H9 (cell line): ENCODE results near the gene SPAG5. TPM values are rescaled to one million over a fixed set of nuclear protein-coding genes. Genes with fewer than 3 reads are reported as not detected.

Experiments used
- DNase-seq: peaks from one replicate; pipeline ENCODE4 v3.0.0-alpha.2; 2017
- H2AFZ ChIP-seq: one replicate; pipeline ENCODE4 v1.6.1; 2013; ENCODE audit warnings: mild to moderate bottlenecking, low read length, control low read depth, moderate library complexity
- H2AK5ac ChIP-seq: 2 replicates; pipeline ENCODE4 v1.6.1; 2013; ENCODE audit warnings: low read length, control low read depth, mixed read lengths; ENCODE audit not compliant: insufficient read length
- H2BK120ac ChIP-seq: one replicate; pipeline ENCODE4 v1.6.1; 2013; ENCODE audit warnings: low read depth, mild to moderate bottlenecking, low read length, control low read depth, inconsistent platforms; ENCODE audit not compliant: poor library complexity, severe bottlenecking
- H2BK12ac ChIP-seq: 2 replicates; pipeline ENCODE4 v1.6.1; 2013; ENCODE audit warnings: low read length, control low read depth, mixed read lengths, low read depth; ENCODE audit not compliant: insufficient read length
- H2BK15ac ChIP-seq: 2 replicates; pipeline ENCODE4 v1.6.1; 2013; ENCODE audit warnings: low read depth, low read length, control low read depth
- H2BK20ac ChIP-seq: one replicate; pipeline ENCODE4 v1.6.1; 2013; ENCODE audit warnings: low read depth, mild to moderate bottlenecking, low read length, control low read depth, inconsistent platforms; ENCODE audit not compliant: poor library complexity, severe bottlenecking
- H2BK5ac ChIP-seq: 2 replicates; pipeline ENCODE4 v1.6.1; 2013; ENCODE audit warnings: low read length, control low read depth, mixed read lengths; ENCODE audit not compliant: insufficient read length
- H3K14ac ChIP-seq: 2 replicates; pipeline ENCODE4 v1.6.1; 2013; ENCODE audit warnings: low read length, control low read depth; ENCODE audit not compliant: insufficient read depth
- H3K18ac ChIP-seq: 2 replicates; pipeline ENCODE4 v1.6.1; 2013; ENCODE audit warnings: low read depth, mild to moderate bottlenecking, mixed read lengths, low read length, control low read depth; ENCODE audit not compliant: insufficient read length
- H3K23ac ChIP-seq: 2 replicates; pipeline ENCODE4 v1.6.1; 2013; ENCODE audit warnings: low read length, control low read depth, mixed read lengths, low read depth; ENCODE audit not compliant: insufficient read length
- H3K23me2 ChIP-seq: 2 replicates; pipeline ENCODE4 v1.6.1; 2013; ENCODE audit warnings: low read depth, mild to moderate bottlenecking, mixed read lengths, low read length, control low read depth; ENCODE audit not compliant: insufficient read length, poor library complexity, severe bottlenecking
- H3K27ac ChIP-seq: 2 replicates; pipeline ENCODE4 v1.5.1; 2013; ENCODE audit warnings: low read length, control low read depth, mixed read lengths, low read depth; ENCODE audit not compliant: insufficient read length
- H3K27me3 ChIP-seq: 2 replicates; pipeline ENCODE4 v1.6.1; 2013; ENCODE audit warnings: low read length, control low read depth, inconsistent platforms; ENCODE audit not compliant: insufficient read depth
- H3K4ac ChIP-seq: 2 replicates; pipeline ENCODE4 v1.6.1; 2013; ENCODE audit warnings: low read depth, mild to moderate bottlenecking, control low read depth, inconsistent platforms, low read length, moderate library complexity
- H3K4me1 ChIP-seq: 2 replicates; pipeline ENCODE4 v1.6.1; 2013; ENCODE audit warnings: low read length, control low read depth, inconsistent platforms; ENCODE audit not compliant: insufficient read depth
- H3K4me2 ChIP-seq: 2 replicates; pipeline ENCODE4 v1.6.1; 2013; ENCODE audit warnings: low read length, control low read depth, mixed read lengths; ENCODE audit not compliant: insufficient read length, insufficient read depth
- H3K56ac ChIP-seq: 2 replicates; pipeline ENCODE4 v1.6.1; 2013; ENCODE audit warnings: low read depth, mild to moderate bottlenecking, mixed read lengths, low read length, control low read depth; ENCODE audit not compliant: insufficient read length
- H3K79me1 ChIP-seq: 2 replicates; pipeline ENCODE4 v1.6.1; 2013; ENCODE audit warnings: low read depth, mild to moderate bottlenecking, moderate library complexity, low read length, control low read depth, inconsistent platforms; ENCODE audit not compliant: insufficient read depth, poor library complexity, severe bottlenecking
- H3K79me2 ChIP-seq: 2 replicates; pipeline ENCODE4 v1.6.1; 2013; ENCODE audit warnings: low read length, control low read depth, inconsistent platforms; ENCODE audit not compliant: insufficient read depth
- H3K9ac ChIP-seq: 2 replicates; pipeline ENCODE4 v1.6.1; 2013; ENCODE audit warnings: low read length, control low read depth, mixed read lengths; ENCODE audit not compliant: insufficient read length; ENCODE audit errors: extremely low read depth
- H3K9me3 ChIP-seq: one replicate; pipeline ENCODE4 v1.6.1; 2013; ENCODE audit warnings: low read depth, low read length, inconsistent platforms; ENCODE audit not compliant: control insufficient read depth
- H3T11ph ChIP-seq: one replicate; pipeline ENCODE4 v1.6.1; 2013; ENCODE audit warnings: mild to moderate bottlenecking, low read length, control low read depth, inconsistent platforms
- H4K20me1 ChIP-seq: one replicate; pipeline ENCODE4 v1.6.1; 2013; ENCODE audit not compliant: control insufficient read depth, insufficient read length, insufficient read depth
- H4K5ac ChIP-seq: 2 replicates; pipeline ENCODE4 v1.6.1; 2013; ENCODE audit warnings: low read depth, mild to moderate bottlenecking, mixed read lengths, low read length, control low read depth; ENCODE audit not compliant: insufficient read length
- H4K8ac ChIP-seq: replicated peaks from 2 replicates; pipeline ENCODE4 v1.6.1; 2013; ENCODE audit warnings: low read length, control low read depth, mixed read lengths, low read depth; ENCODE audit not compliant: insufficient read length
- H4K91ac ChIP-seq: 2 replicates; pipeline ENCODE4 v1.6.1; 2013; ENCODE audit warnings: low read depth, mild to moderate bottlenecking, moderate library complexity, mixed read lengths, low read length, control low read depth; ENCODE audit not compliant: insufficient read length
- H3K27ac Mint-ChIP-seq, 3 experiments: 2 replicates in 2 of 3; 3 replicates in 1 of 3; pipeline ENCODE4 v1.8.0; 2020 to 2021; ENCODE audit warnings: mixed read lengths in 3 of 3, mild to moderate bottlenecking in 1 of 3, moderate library complexity in 1 of 3
- H3K27me3 Mint-ChIP-seq: 2 replicates; pipeline ENCODE4 v1.8.0; 2021; ENCODE audit warnings: low read depth, mild to moderate bottlenecking, moderate library complexity, mixed read lengths
- H3K36me3 Mint-ChIP-seq, 3 experiments: 2 replicates in 2 of 3; 3 replicates in 1 of 3; pipeline ENCODE4 v1.8.0; 2020 to 2021; ENCODE audit warnings: low read depth in 3 of 3, mixed read lengths in 3 of 3; ENCODE audit not compliant: insufficient read depth in 1 of 3
- H3K4me1 Mint-ChIP-seq, 2 experiments: 2 replicates each; pipeline ENCODE4 v1.8.0; 2020; ENCODE audit warnings: mixed read lengths in 2 of 2
- H3K4me3 Mint-ChIP-seq, 2 experiments: 2 replicates in 1 of 2; 3 replicates in 1 of 2; pipeline ENCODE4 v1.8.0; 2020 to 2021; ENCODE audit warnings: mild to moderate bottlenecking in 2 of 2, mixed read lengths in 2 of 2, moderate library complexity in 1 of 2
- H3K9me3 Mint-ChIP-seq, 2 experiments: 2 replicates in 1 of 2; 3 replicates in 1 of 2; pipeline ENCODE4 v1.8.0; 2020; ENCODE audit warnings: mild to moderate bottlenecking in 2 of 2, mixed read lengths in 2 of 2, moderate library complexity in 1 of 2
- CTCF ChIP-seq: fragments of 200-600 bp; sonication (generic); conservative IDR thresholded peaks from 3 replicates; pipeline ENCODE4 v1.8.0; 2021; ENCODE audit warnings: antibody characterized with exemption, mild to moderate bottlenecking
- WGBS: extraction: QIAGEN DNeasy Blood & Tissue Kit; methylation state at CpG from one replicate; pipeline ENCODE4 v1.1.7; 2013; ENCODE audit warnings: missing lambda C conversion rate, low lambda C conversion rate, mixed read lengths; ENCODE audit not compliant: insufficient read length; ENCODE audit errors: extremely low coverage; 5-methylcytosine and 5-hydroxymethylcytosine counted together
- total RNA-seq: library from RNA; stranded (reverse); gene quantifications from 2 replicates; pipeline ENCODE4 v1.2.1, GENCODE V29; 2021

Gene SPAG5
- total RNA-seq, 1 experiment from 2014 or later = 122 TPM

DNA sequence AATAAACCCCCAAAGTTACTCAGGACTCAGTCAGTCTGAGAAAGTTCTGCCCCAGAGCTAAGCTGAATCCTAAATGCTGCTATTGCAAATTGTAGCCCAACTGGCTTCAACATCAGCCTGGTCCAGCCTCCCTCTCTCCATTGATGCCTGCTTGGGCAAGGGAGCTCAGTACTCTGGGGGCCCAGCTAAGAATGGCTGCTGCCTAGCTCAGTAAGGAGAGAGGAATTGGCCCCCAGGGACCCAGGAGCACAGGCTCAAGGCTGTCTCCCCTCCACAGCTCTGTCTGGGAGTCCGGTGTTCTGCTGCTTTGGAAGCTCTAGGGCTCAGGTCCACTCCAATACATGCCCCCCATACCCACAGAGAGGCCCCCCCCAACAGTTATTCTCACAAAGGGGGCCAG, 48.0 kb downstream of the SPAG5 start:
- H3K18ac ChIP-seq = no peak overlapping the region
- no peaks in the 10 kb centered on the region; the same call in 1 of the 2 replicates for H3K79me2 ChIP-seq
- no peaks in the 10 kb centered on the region for H3K4me1 ChIP-seq
- no peak overlapping the region for H4K8ac ChIP-seq
- no peak overlapping the region for H2BK20ac ChIP-seq
- H2BK5ac ChIP-seq = no peak overlapping the region
- no peak overlapping the region for H3K56ac ChIP-seq
- no peak overlapping the region for H2BK15ac ChIP-seq
- H4K5ac ChIP-seq = no peak overlapping the region
- H3K23me2 ChIP-seq = peaks cover 5% of the 10 kb centered on the region
- WGBS = no CpG with 5 or more reads among the region's 1 CpG
- H2BK120ac ChIP-seq = no peak overlapping the region
- H3K27ac ChIP-seq = no peak overlapping the region
- H4K20me1 ChIP-seq = no peaks in the 10 kb centered on the region
- no peaks in the 10 kb centered on the region for H3K79me1 ChIP-seq
- H3K27me3 ChIP-seq = no peaks in the 10 kb centered on the region
- no peak overlapping the region for H3K4ac ChIP-seq
- DNase-seq = no peak
- no peak overlapping the region for H2AFZ ChIP-seq
- peaks cover 9 to 25% (median 23%) of the 10 kb centered on the region in 3 experiments; a peak in 6 of 7 replicates for H3K36me3 Mint-ChIP-seq
- no peak overlapping the region for H3K27ac Mint-ChIP-seq
- TF ChIP-seq CTCF = no peak
- H2AK5ac ChIP-seq = no peak overlapping the region
- no peaks in the 10 kb centered on the region for H3K9me3 Mint-ChIP-seq
- H3K9ac ChIP-seq = no peak overlapping the region
- H3K23ac ChIP-seq = no peak overlapping the region
- H3K4me3 Mint-ChIP-seq = peak overlapping the region; percentile 86 to 94; a peak in 4 of 5 replicates
- no peaks in the 10 kb centered on the region for H3K9me3 ChIP-seq
- peaks cover 4% of the 10 kb centered on the region for H3K27me3 Mint-ChIP-seq
- no peak overlapping the region for H3K4me2 ChIP-seq
- H3K4me1 Mint-ChIP-seq = peaks cover 22 to 49% of the 10 kb centered on the region in 2 experiments
- no peak overlapping the region for H4K91ac ChIP-seq
- no peak overlapping the region for H2BK12ac ChIP-seq
- no peak overlapping the region for H3T11ph ChIP-seq
- H3K14ac ChIP-seq = no peak overlapping the region
